Loucy (cell line): Measurements from ENCODE around the gene AMFR.

Experiments used
- H2AFZ ChIP-seq: fragments of 200-600 bp; sonication (generic); 2 replicates; pipeline ENCODE4 v1.6.0; 2016; ENCODE audit warnings: antibody characterized with exemption, mild to moderate bottlenecking, low read length, moderate library complexity
- H3F3A ChIP-seq: fragments of 200-600 bp; 2 replicates; pipeline ENCODE4 v1.6.0; 2016; ENCODE audit warnings: antibody characterized with exemption, low read depth, mild to moderate bottlenecking
- H3K27me3 ChIP-seq: fragments of 200-600 bp; sonication (generic); 2 replicates; pipeline ENCODE4 v1.6.1; 2014; ENCODE audit warnings: low read length, mild to moderate bottlenecking; ENCODE audit not compliant: insufficient read depth, poor library complexity, severe bottlenecking
- H3K36me3 ChIP-seq: fragments of 200-600 bp; sonication (generic); 2 replicates; pipeline ENCODE4 v1.6.1; 2016; ENCODE audit warnings: low read length; ENCODE audit not compliant: insufficient read depth
- H3K4me1 ChIP-seq: fragments of 200-600 bp; sonication (generic); 2 replicates; pipeline ENCODE4 v1.5.1; 2014; ENCODE audit warnings: low read length, mild to moderate bottlenecking; ENCODE audit not compliant: insufficient read depth, poor library complexity, severe bottlenecking
- H3K4me2 ChIP-seq: fragments of 200-600 bp; sonication (generic); 2 replicates; pipeline ENCODE4 v1.6.0; 2014; ENCODE audit warnings: antibody characterized with exemption, low read length, low read depth, mild to moderate bottlenecking; ENCODE audit not compliant: poor library complexity, severe bottlenecking
- H3K4me3 ChIP-seq: fragments of 200-600 bp; sonication (generic); 2 replicates; pipeline ENCODE4 v1.5.1; 2014; ENCODE audit warnings: low read length, mild to moderate bottlenecking, mixed read lengths; ENCODE audit not compliant: poor library complexity, severe bottlenecking
- H3K79me2 ChIP-seq: fragments of 200-600 bp; sonication (generic); 2 replicates; pipeline ENCODE4 v1.6.1; 2014; ENCODE audit warnings: low read length; ENCODE audit not compliant: insufficient read depth
- H3K9ac ChIP-seq: fragments of 200-600 bp; sonication (generic); 2 replicates; pipeline ENCODE4 v1.6.0; 2014; ENCODE audit warnings: mild to moderate bottlenecking, low read depth, low read length, moderate library complexity; ENCODE audit not compliant: poor library complexity, severe bottlenecking
- H3K9me2 ChIP-seq: fragments of 200-600 bp; sonication (generic); replicated peaks from 2 replicates; pipeline ENCODE4 v1.6.1; 2016; ENCODE audit warnings: low read depth, low read length, mixed read lengths
- H3K9me3 ChIP-seq: fragments of 200-600 bp; sonication (generic); 2 replicates; pipeline ENCODE4 v1.6.1; 2014; ENCODE audit warnings: mild to moderate bottlenecking, antibody characterized with exemption, low read length, low read depth; ENCODE audit not compliant: insufficient read depth
- H4K20me1 ChIP-seq: fragments of 200-600 bp; sonication (generic); 2 replicates; pipeline ENCODE4 v1.6.0; 2014; ENCODE audit warnings: antibody characterized with exemption, low read length, mild to moderate bottlenecking; ENCODE audit not compliant: insufficient read depth, poor library complexity, severe bottlenecking
- CTCF ChIP-seq: fragments of 200-600 bp; sonication (generic); conservative IDR thresholded peaks from 2 replicates; pipeline ENCODE4 v1.5.1; 2014; ENCODE audit warnings: mild to moderate bottlenecking, antibody characterized with exemption, low read length
- EZH2phosphoT487 ChIP-seq: fragments of 200-600 bp; IDR thresholded peaks from 2 replicates; pipeline ENCODE4 v1.6.1; 2018; ENCODE audit warnings: antibody characterized with exemption, mild to moderate bottlenecking, moderate library complexity, borderline replicate concordance

Gene AMFR

GRCh38 chr16:56334761-56335160 lies 90.6 kb downstream of the AMFR start:
- no peak overlapping the region for H2AFZ ChIP-seq
- no peak overlapping the region for H3K4me3 ChIP-seq
- H3K9me3 ChIP-seq: no peaks in the 10 kb centered on the region
- H3K36me3 ChIP-seq: no peaks in the 10 kb centered on the region
- no peaks in the 10 kb centered on the region for H3K4me1 ChIP-seq
- no peaks in the 10 kb centered on the region for H4K20me1 ChIP-seq
- no peak overlapping the region for H3K9ac ChIP-seq
- no peaks in the 10 kb centered on the region for H3K79me2 ChIP-seq
- no peaks in the 10 kb centered on the region for H3K9me2 ChIP-seq
- no peaks in the 10 kb centered on the region for H3K27me3 ChIP-seq
- H3K4me2 ChIP-seq: no peak overlapping the region
- no peaks in the 10 kb centered on the region for H3F3A ChIP-seq
- TF ChIP-seq EZH2phosphoT487 (no peak), CTCF (no peak)

- H4K20me1 ChIP-seq: no peaks in the 10 kb centered on the region
- no peaks in the 10 kb centered on the region for H3K4me1 ChIP-seq
- no peaks in the 10 kb centered on the region for H3K27me3 ChIP-seq
- H3K9me3 ChIP-seq: no peaks in the 10 kb centered on the region
- H3K4me3 ChIP-seq: no peak overlapping the region
- H3K9ac ChIP-seq: no peak overlapping the region
- H3K9me2 ChIP-seq: no peaks in the 10 kb centered on the region
- H3K79me2 ChIP-seq: no peaks in the 10 kb centered on the region
- H3F3A ChIP-seq: no peaks in the 10 kb centered on the region
- no peak overlapping the region for H3K4me2 ChIP-seq
- TF ChIP-seq CTCF (no peak), EZH2phosphoT487 (no peak)
- H3K36me3 ChIP-seq: no peaks in the 10 kb centered on the region
- no peak overlapping the region for H2AFZ ChIP-seq
Measured at GRCh38 chr16:56332464-56333079, 92.8 kb downstream of the AMFR start.

- Histone ChIP-seq H3K9me2 (no peaks in the 10 kb centered on the region), H3K79me2 (no peaks in the 10 kb centered on the region), H2AFZ (no peak overlapping the region), H3K36me3 (no peaks in the 10 kb centered on the region), H3K4me2 (no peak overlapping the region), H3K4me1 (no peaks in the 10 kb centered on the region), H3F3A (no peaks in the 10 kb centered on the region), H3K9ac (no peak overlapping the region), H4K20me1 (no peaks in the 10 kb centered on the region), H3K4me3 (no peak overlapping the region), H3K9me3 (no peaks in the 10 kb centered on the region), H3K27me3 (no peaks in the 10 kb centered on the region)
- TF ChIP-seq CTCF (no peak), EZH2phosphoT487 (no peak)
Measured at GRCh38 chr16:56331915-56332314, 93.4 kb downstream of the AMFR start.
